GM20000 (cell line): ENCODE results near the gene IMMT.

ENCODE experiments used
- DNase-seq: peaks from one replicate; pipeline ENCODE4 v3.0.0; 2012; ENCODE audit warnings: low spot score
- TF ChIP-seq, protein P1 (sequence below): IDR thresholded peaks from 2 replicates; pipeline ENCODE4 v1.5.1; 2012; ENCODE audit warnings: mild to moderate bottlenecking, control low read depth; ENCODE audit errors: extremely low read depth, missing control alignments

The IMMT gene

DNA sequence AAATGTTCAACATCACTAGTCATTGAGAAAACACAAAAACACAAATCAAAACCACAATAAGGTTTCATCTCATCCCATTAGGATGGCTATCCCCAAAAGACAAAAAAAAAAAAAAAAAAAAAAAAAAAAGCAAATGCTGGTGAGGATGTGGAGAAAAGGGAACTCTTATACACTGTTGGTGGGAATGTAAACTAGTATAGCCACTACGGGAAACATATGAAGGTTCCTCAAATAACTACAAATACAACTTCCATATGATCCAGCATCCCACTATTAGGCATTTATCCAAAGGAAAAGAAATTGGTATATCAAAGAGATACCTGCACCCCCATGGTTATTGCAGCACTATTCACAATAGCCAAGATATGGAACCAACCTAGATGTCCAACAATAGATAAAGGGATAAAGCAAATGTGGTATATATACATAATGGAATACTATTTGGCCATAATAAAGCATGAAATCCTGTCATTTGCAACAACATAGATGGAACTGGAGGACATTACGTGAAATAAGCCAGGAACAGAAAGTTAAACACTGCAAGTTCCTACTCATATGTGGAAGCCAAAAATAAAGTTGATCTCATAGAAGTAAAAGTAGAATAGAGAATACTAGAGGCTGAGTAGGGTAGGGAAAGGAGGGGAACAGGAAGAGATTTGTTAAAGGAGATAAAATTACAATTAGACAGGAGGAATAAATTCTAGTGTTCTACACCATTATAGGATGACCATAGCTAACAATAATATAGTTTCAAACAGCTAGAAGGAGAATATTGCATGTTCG, 98.0 kb downstream of the IMMT start:
- DNase-seq = no peak
- TF ChIP-seq, protein P1, sequence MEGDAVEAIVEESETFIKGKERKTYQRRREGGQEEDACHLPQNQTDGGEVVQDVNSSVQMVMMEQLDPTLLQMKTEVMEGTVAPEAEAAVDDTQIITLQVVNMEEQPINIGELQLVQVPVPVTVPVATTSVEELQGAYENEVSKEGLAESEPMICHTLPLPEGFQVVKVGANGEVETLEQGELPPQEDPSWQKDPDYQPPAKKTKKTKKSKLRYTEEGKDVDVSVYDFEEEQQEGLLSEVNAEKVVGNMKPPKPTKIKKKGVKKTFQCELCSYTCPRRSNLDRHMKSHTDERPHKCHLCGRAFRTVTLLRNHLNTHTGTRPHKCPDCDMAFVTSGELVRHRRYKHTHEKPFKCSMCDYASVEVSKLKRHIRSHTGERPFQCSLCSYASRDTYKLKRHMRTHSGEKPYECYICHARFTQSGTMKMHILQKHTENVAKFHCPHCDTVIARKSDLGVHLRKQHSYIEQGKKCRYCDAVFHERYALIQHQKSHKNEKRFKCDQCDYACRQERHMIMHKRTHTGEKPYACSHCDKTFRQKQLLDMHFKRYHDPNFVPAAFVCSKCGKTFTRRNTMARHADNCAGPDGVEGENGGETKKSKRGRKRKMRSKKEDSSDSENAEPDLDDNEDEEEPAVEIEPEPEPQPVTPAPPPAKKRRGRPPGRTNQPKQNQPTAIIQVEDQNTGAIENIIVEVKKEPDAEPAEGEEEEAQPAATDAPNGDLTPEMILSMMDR = no peak

DNA sequence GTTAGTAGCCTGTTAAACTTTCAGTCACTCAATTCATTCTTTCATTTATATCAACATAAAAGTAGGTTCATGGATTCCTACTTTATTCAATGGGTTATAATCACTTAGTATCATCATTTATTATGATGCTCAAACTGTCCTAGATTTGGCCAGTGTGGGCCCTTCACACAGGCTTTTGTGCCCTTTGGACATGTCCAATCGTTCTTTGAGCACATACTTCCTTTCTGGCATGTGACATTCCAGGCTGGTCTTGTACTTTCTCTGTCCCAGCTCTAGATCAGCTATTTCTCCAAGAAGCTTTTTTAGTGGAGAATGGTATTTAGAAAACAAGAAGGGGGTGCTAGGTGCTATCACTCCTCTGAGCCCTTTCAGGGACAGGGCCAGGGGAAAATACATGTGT, 101.0 kb downstream of the IMMT start:
- TF ChIP-seq, protein P1 = no peak
- DNase-seq = no peak
